IMR-90 (cell line): Measurements from ENCODE around the gene AJM1. TPM values are rescaled to one million over a fixed set of nuclear protein-coding genes. Genes with fewer than 3 reads are reported as not detected.
A peak's percentile ranks its signal among the peaks of the same experiment; 100 is the strongest.

ENCODE experiments used
- ATAC-seq: fragments of 200-7000 bp; cut with Tn5 transposase; 2 replicates; pipeline ENCODE4 v1.9.1; 2020; ENCODE audit warnings: low read depth, mild to moderate bottlenecking, moderate library complexity
- BruUV-seq: library from RNA; stranded (reverse); fragments of 400-500 nt; replicated peaks from 2 replicates; lab custom pipeline; 2021; lab: Mats Ljungman, UMichigan
- CTCF ChIA-PET: fragments of 300-600 bp; formaldehyde crosslinking; extraction: SDS; loops from one replicate; lab custom pipeline; 2021; ENCODE audit warnings: antibody characterized with exemption; lab: Yijun Ruan, JAX
- POLR2A ChIA-PET: fragments of 300-600 bp; sonication (Branson Sonifier 250); formaldehyde crosslinking; loops from one replicate; lab custom pipeline; 2022; ENCODE audit warnings: antibody characterized with exemption; ENCODE audit not compliant: unreplicated experiment; lab: Charles Lee
- DNase-seq: peaks from one replicate; pipeline ENCODE4 v3.0.0; 2013
- H2AFZ ChIP-seq: replicated peaks from 2 replicates; pipeline ENCODE3; 2013; ENCODE audit warnings: low read length, mild to moderate bottlenecking; ENCODE audit not compliant: poor library complexity
- H2AK5ac ChIP-seq: 2 replicates; pipeline ENCODE4 v1.6.1; 2013; ENCODE audit warnings: low read depth, low read length, inconsistent platforms
- H2AK9ac ChIP-seq: replicated peaks from 2 replicates; pipeline ENCODE3; 2013; ENCODE audit warnings: mild to moderate bottlenecking, low read depth, low read length, moderate library complexity; ENCODE audit not compliant: poor library complexity
- H2BK120ac ChIP-seq: 2 replicates; pipeline ENCODE4 v1.6.1; 2013; ENCODE audit warnings: low read depth, low read length, inconsistent platforms
- H2BK15ac ChIP-seq: 3 replicates; pipeline ENCODE4 v1.6.1; 2013; ENCODE audit warnings: low read depth, low read length, inconsistent platforms
- H2BK20ac ChIP-seq: 2 replicates; pipeline ENCODE4 v1.6.1; 2013; ENCODE audit warnings: low read depth, mild to moderate bottlenecking, inconsistent platforms, low read length, moderate library complexity
- H2BK5ac ChIP-seq: 2 replicates; pipeline ENCODE4 v1.6.1; 2013; ENCODE audit warnings: mild to moderate bottlenecking, low read depth, low read length, inconsistent platforms; ENCODE audit not compliant: poor library complexity, severe bottlenecking
- H3K14ac ChIP-seq: replicated peaks from 2 replicates; pipeline ENCODE4 v1.6.1; 2013; ENCODE audit warnings: low read depth, low read length, inconsistent platforms
- H3K18ac ChIP-seq: 2 replicates; pipeline ENCODE4 v1.6.1; 2013; ENCODE audit warnings: low read depth, low read length, control low read depth
- H3K23ac ChIP-seq: 2 replicates; pipeline ENCODE4 v1.6.1; 2013; ENCODE audit warnings: low read depth, low read length, inconsistent platforms
- H3K27ac ChIP-seq: 2 replicates; pipeline ENCODE4 v1.5.1; 2013; ENCODE audit warnings: mild to moderate bottlenecking, control low read depth, low read length; ENCODE audit not compliant: insufficient read depth
- H3K27me3 ChIP-seq: 2 replicates; pipeline ENCODE4 v1.6.1; 2013; ENCODE audit warnings: low read length; ENCODE audit not compliant: control insufficient read depth, insufficient read depth
- H3K36me3 ChIP-seq: 2 replicates; pipeline ENCODE4 v1.6.1; 2013; ENCODE audit warnings: low read length, mixed read lengths; ENCODE audit not compliant: control insufficient read depth, insufficient read depth
- H3K4ac ChIP-seq: 2 replicates; pipeline ENCODE4 v1.6.1; 2013; ENCODE audit warnings: low read depth, low read length, inconsistent platforms
- H3K4me1 ChIP-seq: 2 replicates; pipeline ENCODE4 v1.6.1; 2013; ENCODE audit warnings: low read length, mixed read lengths; ENCODE audit not compliant: control insufficient read depth, insufficient read depth
- H3K4me2 ChIP-seq: 2 replicates; pipeline ENCODE4 v1.6.1; 2013; ENCODE audit warnings: low read depth, mild to moderate bottlenecking, control low read depth, low read length, moderate library complexity
- H3K4me3 ChIP-seq: 2 replicates; pipeline ENCODE4 v1.5.1; 2013; ENCODE audit warnings: low read depth, mild to moderate bottlenecking, control low read depth, low read length, moderate library complexity; ENCODE audit not compliant: insufficient read depth
- H3K56ac ChIP-seq: 2 replicates; pipeline ENCODE4 v1.6.1; 2013; ENCODE audit warnings: low read length, inconsistent platforms; ENCODE audit not compliant: insufficient read depth; ENCODE audit errors: extremely low read depth
- H3K79me1 ChIP-seq, 2 experiments: 2 replicates each; pipeline ENCODE4 v1.6.1; 2013; ENCODE audit warnings: low read length in 2 of 2, inconsistent platforms in 1 of 2, low read depth in 1 of 2
- H3K9ac ChIP-seq: 2 replicates; pipeline ENCODE4 v1.6.1; 2013; ENCODE audit warnings: low read depth, low read length, control low read depth
- H3K9me1 ChIP-seq: 2 replicates; pipeline ENCODE4 v1.6.1; 2013; ENCODE audit warnings: low read length, inconsistent platforms; ENCODE audit not compliant: insufficient read depth
- H3K9me3 ChIP-seq: 2 replicates; pipeline ENCODE4 v1.6.1; 2013; ENCODE audit warnings: low read length; ENCODE audit not compliant: control insufficient read depth, insufficient read depth
- H4K20me1 ChIP-seq: 2 replicates; pipeline ENCODE4 v1.6.1; 2013; ENCODE audit warnings: low read length, inconsistent platforms; ENCODE audit not compliant: insufficient read depth
- H4K5ac ChIP-seq: 2 replicates; pipeline ENCODE4 v1.6.1; 2013; ENCODE audit warnings: mild to moderate bottlenecking, low read depth, low read length, control low read depth
- H4K8ac ChIP-seq, 2 experiments: 2 replicates each; pipeline ENCODE4 v1.6.1; 2013; ENCODE audit warnings: low read depth in 2 of 2, low read length in 2 of 2, control low read depth in 1 of 2, inconsistent platforms in 1 of 2
- H4K91ac ChIP-seq: 2 replicates; pipeline ENCODE4 v1.6.1; 2013; ENCODE audit warnings: low read depth, low read length, inconsistent platforms; ENCODE audit not compliant: insufficient read depth
- MAFK ChIP-seq: IDR thresholded peaks from 2 replicates; pipeline ENCODE4 v1.6.1; 2012; ENCODE audit warnings: low read depth, low read length, improper control_type of control experiment
- MXI1 ChIP-seq: IDR thresholded peaks from 2 replicates; pipeline ENCODE4 v1.6.1; 2012; ENCODE audit warnings: low read depth, mild to moderate bottlenecking, low read length, moderate library complexity, borderline replicate concordance
- SMC3 ChIP-seq: fragments of 150-350 bp; IDR thresholded peaks from 2 replicates; pipeline ENCODE4 v1.6.1; 2016; ENCODE audit warnings: low read depth, mild to moderate bottlenecking, antibody characterized with exemption, low read length, moderate library complexity
- USF2 ChIP-seq: fragments of 150-350 bp; IDR thresholded peaks from 2 replicates; pipeline ENCODE4 v1.6.1; 2017; ENCODE audit warnings: mild to moderate bottlenecking, antibody characterized with exemption, low read length, low read depth
- WGBS, 2 experiments: methylation state at CpG; one replicate each; pipeline versions ENCODE4 v1.1.5 to v1.1.7; 2013; ENCODE audit warnings: missing lambda C conversion rate in 2 of 2; ENCODE audit not compliant: insufficient read length in 1 of 2; ENCODE audit errors: extremely low coverage in 2 of 2; 5-methylcytosine and 5-hydroxymethylcytosine counted together
- dilution Hi-C: fragments of 300-500 bp; cut with HindIII; formaldehyde crosslinking; loops from one replicate; pipeline ENCODE4 v1.14.3; 2018; ENCODE audit warnings: low sequenced_read_pairs; ENCODE audit not compliant: unreplicated experiment
- in situ Hi-C: fragments of 300-500 bp; cut with MboI; formaldehyde crosslinking; loops from 3 replicates; pipeline ENCODE4 v1.14.3; 2019; ENCODE audit warnings: low sequenced_read_pairs, inconsistent platforms, mixed read lengths
- intact Hi-C: fragments of 100-400 bp; cut with micrococcal nuclease; formaldehyde crosslinking; loops from 2 replicates; pipeline ENCODE4 v1.10.0; 2022
- polyA plus RNA-seq, 3 experiments: library from polyadenylated mRNA; depleted of rRNA; stranded (reverse); fragments of >200 nt; gene quantifications; 2 replicates each; pipeline ENCODE4 v1.2.3, GENCODE V29; 2012; ENCODE audit warnings: low replicate concordance in 1 of 3
- total RNA-seq: library from RNA; depleted of rRNA; stranded (reverse); fragments of >200 nt; gene quantifications from 2 replicates; pipeline ENCODE4 v1.2.3, GENCODE V29; 2012

Gene AJM1
- total and polyA plus RNA-seq, 2 of the 4 experiments (the other 2 are of a cell fraction): 0.18 to 1.5 TPM

DNA sequence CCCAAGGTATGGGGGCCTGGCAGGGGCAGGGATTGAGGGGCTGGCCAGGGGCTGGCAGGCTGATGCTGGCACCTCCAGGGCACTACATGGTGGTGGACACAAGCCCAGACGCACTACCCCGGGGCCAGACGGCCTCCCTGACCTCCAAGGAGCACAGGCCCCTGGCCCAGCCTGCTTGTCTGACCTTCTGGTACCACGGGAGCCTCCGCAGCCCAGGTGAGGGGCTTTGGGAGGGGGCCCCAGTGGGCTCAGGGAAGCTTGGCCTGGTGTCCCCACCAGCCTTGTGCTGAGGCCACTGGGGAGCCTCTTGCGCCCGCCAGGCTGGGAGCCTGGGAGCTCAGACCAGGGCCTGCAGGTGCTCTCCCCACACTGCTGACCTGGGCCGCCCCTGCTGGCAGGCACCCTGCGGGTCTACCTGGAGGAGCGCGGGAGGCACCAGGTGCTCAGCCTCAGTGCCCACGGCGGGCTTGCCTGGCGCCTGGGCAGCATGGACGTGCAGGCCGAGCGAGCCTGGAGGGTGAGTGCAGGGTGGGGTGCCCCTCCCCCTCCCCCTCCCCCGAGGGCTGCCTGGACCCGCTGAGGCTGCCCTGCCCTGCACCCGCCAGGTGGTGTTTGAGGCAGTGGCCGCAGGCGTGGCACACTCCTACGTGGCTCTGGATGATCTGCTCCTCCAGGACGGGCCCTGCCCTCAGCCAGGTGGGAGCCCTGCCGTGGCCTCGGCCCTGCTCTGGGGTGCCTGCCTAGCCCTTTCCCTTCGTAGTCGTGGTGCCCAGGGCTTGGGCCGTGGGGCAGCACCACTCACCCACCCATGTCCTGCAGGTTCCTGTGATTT is 15.5 kb downstream of the AJM1 start (continued):
- no peak for TF ChIP-seq MAFK

DNA sequence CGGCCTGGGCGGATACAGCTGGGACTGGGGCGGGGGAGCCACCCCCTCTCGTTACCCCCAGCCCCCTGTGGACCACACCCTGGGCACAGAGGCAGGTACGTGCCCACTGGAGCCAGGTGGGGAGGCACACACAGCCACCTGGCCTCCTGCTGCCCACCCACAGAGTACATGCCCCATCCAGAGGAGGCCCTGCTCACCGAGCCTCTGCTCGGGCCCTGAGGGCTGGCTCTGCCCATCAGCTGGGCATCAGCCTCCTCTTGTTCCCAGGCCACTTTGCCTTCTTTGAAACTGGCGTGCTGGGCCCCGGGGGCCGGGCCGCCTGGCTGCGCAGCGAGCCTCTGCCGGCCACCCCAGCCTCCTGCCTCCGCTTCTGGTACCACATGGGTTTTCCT is 16.2 kb downstream of the AJM1 start:
- no peak overlapping the region for H4K8ac ChIP-seq
- H4K91ac ChIP-seq: no peak overlapping the region
- no peak for ATAC-seq
- no peak overlapping the region for H3K18ac ChIP-seq
- in situ Hi-C loops (no loop called here), intact Hi-C loops (no loop called here), dilution Hi-C loops (no loop called here)
- TF ChIP-seq USF2 (no peak), MXI1 (no peak), SMC3 (no peak)
- no peak overlapping the region for H3K9ac ChIP-seq
- no peak overlapping the region for H3K14ac ChIP-seq
- no TSS peak for BruUV-seq
- no peak overlapping the region for H4K5ac ChIP-seq
- H3K4ac ChIP-seq: no peak overlapping the region
- peaks cover 8% of the 10 kb centered on the region for H3K4me1 ChIP-seq
- H2BK5ac ChIP-seq: no peak overlapping the region
- CTCF ChIA-PET: no interaction called here
- no peaks in the 10 kb centered on the region for H3K9me3 ChIP-seq
- H3K56ac ChIP-seq: no peak overlapping the region
- peak overlapping the region; percentile 7 for H2AK9ac ChIP-seq
- H2BK20ac ChIP-seq: no peak overlapping the region
- no peaks in the 10 kb centered on the region for H3K27me3 ChIP-seq
- no peak overlapping the region for H2AFZ ChIP-seq
- H3K4me3 ChIP-seq: no peak overlapping the region
- H2AK5ac ChIP-seq: no peak overlapping the region
- POLR2A ChIA-PET: no interaction called here
- H3K9me1 ChIP-seq: no peaks in the 10 kb centered on the region
- no peak overlapping the region for H3K4me2 ChIP-seq
- H3K36me3 ChIP-seq: peaks cover 30% of the 10 kb centered on the region
- H2BK120ac ChIP-seq: no peak overlapping the region
- no peak overlapping the region for H3K23ac ChIP-seq
- peaks cover 5% of the 10 kb centered on the region; the same call in 1 of the 2 replicates for H4K20me1 ChIP-seq
- WGBS, 2 experiments: 99% methylated on average over 11 of the region's 15 CpGs; no CpG with 5 or more reads in 1 of the 2 experiments
- H2BK15ac ChIP-seq: no peak overlapping the region
- no peak for DNase-seq
- peaks cover 0 to 23% of the 10 kb centered on the region in 2 experiments; a peak in 2 of 4 replicates for H3K79me1 ChIP-seq
- H3K27ac ChIP-seq: no peak overlapping the region
